ENCODE measurements around the gene PICALM. TPM values are rescaled to one million over a fixed set of nuclear protein-coding genes. Genes with fewer than 3 reads are reported as not detected.

The PICALM gene
- total and polyA plus RNA-seq, 2 of the 4 experiments (the other 2 are of a cell fraction) = 235 to 453 TPM

DNA sequence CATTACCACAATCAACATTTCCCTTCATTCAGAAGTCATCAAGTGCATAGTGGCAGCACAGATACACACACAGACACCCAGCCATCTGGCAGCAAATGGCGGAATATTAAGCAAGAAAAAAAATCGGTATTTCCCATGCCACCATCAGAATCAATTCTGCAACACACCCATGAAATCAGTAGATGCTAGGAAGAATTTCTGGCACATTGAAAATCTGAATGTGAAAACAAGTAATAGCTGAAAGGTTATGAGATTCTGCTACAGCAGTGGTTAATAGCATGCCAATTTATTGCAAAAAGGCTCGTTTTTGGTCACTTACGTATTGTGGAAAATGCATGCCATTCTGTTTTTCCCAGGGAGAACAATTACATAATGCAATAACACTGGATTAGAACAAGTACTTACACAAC is 91.1 kb downstream of the PICALM start:
- Histone ChIP-seq H2AK9ac (replicated peaks; ENCODE audit: low read depth, low read length, poor library complexity) (no peak overlapping the region), H4K91ac (ENCODE audit: insufficient read depth, low read depth, low read length) (no peak overlapping the region), H3K36me3 (ENCODE audit: control insufficient read depth, insufficient read depth, low read length) (peaks cover 31% of the 10 kb centered on the region), H2BK5ac (ENCODE audit: low read depth, low read length, poor library complexity, severe bottlenecking) (no peak overlapping the region), H3K4ac (ENCODE audit: low read depth, low read length) (no peak overlapping the region), H4K5ac (ENCODE audit: low read depth, low read length) (no peak overlapping the region), H3K9me1 (ENCODE audit: insufficient read depth, low read length) (no peaks in the 10 kb centered on the region), H3K79me1 (ENCODE audit: low read depth in 1 of 2, low read length in 2 of 2) (peaks cover 35 to 53% of the 10 kb centered on the region in 2 experiments), H3K27me3 (ENCODE audit: control insufficient read depth, insufficient read depth, low read length) (no peaks in the 10 kb centered on the region), H3K18ac (ENCODE audit: low read depth, low read length) (no peak overlapping the region), H2BK15ac (ENCODE audit: low read depth, low read length) (no peak overlapping the region), H4K8ac (ENCODE audit: low read depth in 2 of 2, low read length in 2 of 2) (no peak overlapping the region), H2AFZ (replicated peaks; ENCODE audit: low read length, poor library complexity) (no peak overlapping the region), H2BK20ac (ENCODE audit: low read depth, low read length) (no peak overlapping the region), H3K14ac (replicated peaks; ENCODE audit: low read depth, low read length) (no peak overlapping the region), H3K9ac (ENCODE audit: low read depth, low read length) (no peak overlapping the region), H3K23ac (ENCODE audit: low read depth, low read length) (no peak overlapping the region), H3K9me3 (ENCODE audit: control insufficient read depth, insufficient read depth, low read length) (no peaks in the 10 kb centered on the region), H2AK5ac (ENCODE audit: low read depth, low read length) (no peak overlapping the region), H3K4me2 (ENCODE audit: low read depth, low read length) (no peak overlapping the region), H4K20me1 (ENCODE audit: insufficient read depth, low read length) (peaks cover 11% of the 10 kb centered on the region; the same call in 1 of the 2 replicates), H3K4me1 (ENCODE audit: control insufficient read depth, insufficient read depth, low read length) (peaks cover 2% of the 10 kb centered on the region), H2BK120ac (ENCODE audit: low read depth, low read length) (no peak overlapping the region), H3K4me3 (ENCODE audit: insufficient read depth, low read depth, low read length) (no peak overlapping the region), H3K56ac (ENCODE audit: extremely low read depth, insufficient read depth, low read length) (no peak overlapping the region), H3K27ac (ENCODE audit: insufficient read depth, low read length) (no peak overlapping the region)
- ChIA-PET POLR2A (ENCODE audit: unreplicated experiment) (no interaction called here), CTCF (no interaction called here)
- no TSS peak for BruUV-seq (replicated peaks)
- TF ChIP-seq MAZ (IDR thresholded peaks at IDR 0.05; ENCODE audit: borderline replicate concordance, low read depth, low read length) (no peak), NFE2L2 (IDR thresholded peaks at IDR 0.05; ENCODE audit: low read depth, low read length) (no peak), CEBPB (IDR thresholded peaks at IDR 0.05; ENCODE audit: low read depth, low read length) (no peak), RCOR1 (IDR thresholded peaks at IDR 0.05; ENCODE audit: insufficient replicate concordance, low read length) (no peak)
- TF ChIP-seq, protein P1, sequence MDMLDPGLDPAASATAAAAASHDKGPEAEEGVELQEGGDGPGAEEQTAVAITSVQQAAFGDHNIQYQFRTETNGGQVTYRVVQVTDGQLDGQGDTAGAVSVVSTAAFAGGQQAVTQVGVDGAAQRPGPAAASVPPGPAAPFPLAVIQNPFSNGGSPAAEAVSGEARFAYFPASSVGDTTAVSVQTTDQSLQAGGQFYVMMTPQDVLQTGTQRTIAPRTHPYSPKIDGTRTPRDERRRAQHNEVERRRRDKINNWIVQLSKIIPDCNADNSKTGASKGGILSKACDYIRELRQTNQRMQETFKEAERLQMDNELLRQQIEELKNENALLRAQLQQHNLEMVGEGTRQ (IDR thresholded peaks at IDR 0.05; ENCODE audit: low read depth, low read length) = no peak
- DNase-seq (no peak), ATAC-seq (ENCODE audit: low read depth) (no peak)
- intact Hi-C loops (cut with micrococcal nuclease) = loop anchor here (5.0 kb wide), 1 partner anchor 35 kb away; no protein-coding TSS in a partner anchor
- WGBS, 2 experiments (ENCODE audit: extremely low coverage in 2 of 2, insufficient read length in 1 of 2) = 67% methylated on average over 1 of the region's 4 CpGs; no CpG with 5 or more reads in 1 of the 2 experiments
- in situ Hi-C loops (cut with MboI; ENCODE audit: low sequenced_read_pairs) = no loop called here
- dilution Hi-C loops (cut with HindIII; ENCODE audit: low sequenced_read_pairs, unreplicated experiment) = no loop called here

Data from IMR-90 (cell line).